ENCODE measurements around the gene PRDM15.
A peak's percentile ranks its signal among the peaks of the same experiment; 100 is the strongest.

DNA sequence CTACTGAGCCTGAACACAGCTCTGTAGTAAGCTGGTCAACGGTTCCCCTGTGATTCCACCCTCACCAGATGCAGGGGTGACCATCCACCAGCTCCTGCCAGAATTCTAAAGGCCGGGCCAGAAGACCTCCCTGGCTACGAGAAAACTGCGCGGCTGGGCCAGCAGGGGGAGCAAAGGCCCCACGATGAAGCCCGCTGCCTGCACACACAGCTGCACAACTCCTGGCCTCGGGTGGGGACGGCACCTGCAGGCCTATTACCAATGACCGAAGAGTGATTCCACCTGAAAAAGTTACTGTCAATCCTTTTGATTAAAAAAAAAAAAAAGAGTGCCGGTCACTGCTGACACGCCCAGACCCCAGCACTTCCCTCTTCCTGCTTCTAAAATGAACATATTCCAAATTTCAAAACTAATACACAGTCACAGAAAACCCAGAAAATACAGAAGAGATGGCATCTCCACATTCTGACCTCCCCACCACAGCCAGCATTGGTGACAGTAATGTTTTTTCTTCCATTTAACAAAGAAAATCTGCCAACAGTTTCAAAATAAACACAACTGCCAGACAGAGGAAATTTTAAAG lies 62.5 kb downstream of the PRDM15 start:
- TF ChIP-seq, protein P1, sequence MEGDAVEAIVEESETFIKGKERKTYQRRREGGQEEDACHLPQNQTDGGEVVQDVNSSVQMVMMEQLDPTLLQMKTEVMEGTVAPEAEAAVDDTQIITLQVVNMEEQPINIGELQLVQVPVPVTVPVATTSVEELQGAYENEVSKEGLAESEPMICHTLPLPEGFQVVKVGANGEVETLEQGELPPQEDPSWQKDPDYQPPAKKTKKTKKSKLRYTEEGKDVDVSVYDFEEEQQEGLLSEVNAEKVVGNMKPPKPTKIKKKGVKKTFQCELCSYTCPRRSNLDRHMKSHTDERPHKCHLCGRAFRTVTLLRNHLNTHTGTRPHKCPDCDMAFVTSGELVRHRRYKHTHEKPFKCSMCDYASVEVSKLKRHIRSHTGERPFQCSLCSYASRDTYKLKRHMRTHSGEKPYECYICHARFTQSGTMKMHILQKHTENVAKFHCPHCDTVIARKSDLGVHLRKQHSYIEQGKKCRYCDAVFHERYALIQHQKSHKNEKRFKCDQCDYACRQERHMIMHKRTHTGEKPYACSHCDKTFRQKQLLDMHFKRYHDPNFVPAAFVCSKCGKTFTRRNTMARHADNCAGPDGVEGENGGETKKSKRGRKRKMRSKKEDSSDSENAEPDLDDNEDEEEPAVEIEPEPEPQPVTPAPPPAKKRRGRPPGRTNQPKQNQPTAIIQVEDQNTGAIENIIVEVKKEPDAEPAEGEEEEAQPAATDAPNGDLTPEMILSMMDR (IDR thresholded peaks at IDR 0.05; ENCODE audit: low read depth, low read length, missing input control), result peak; percentile 71
- no peak for TF ChIP-seq TAF1 (conservative IDR thresholded peaks at IDR 0.05)
- TF ChIP-seq, protein P2, sequence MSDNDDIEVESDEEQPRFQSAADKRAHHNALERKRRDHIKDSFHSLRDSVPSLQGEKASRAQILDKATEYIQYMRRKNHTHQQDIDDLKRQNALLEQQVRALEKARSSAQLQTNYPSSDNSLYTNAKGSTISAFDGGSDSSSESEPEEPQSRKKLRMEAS (IDR thresholded peaks at IDR 0.05), result no peak

All from liver (tissue), 3 donors.